Coronary artery (tissue), 2 donors: ENCODE results near the gene CACNA1C.

Source experiments
- DNase-seq: peaks from one replicate; pipeline ENCODE4 v3.0.0-alpha.2; 2017; ENCODE audit warnings: low spot score
- H3K27ac ChIP-seq, 2 donors: fragments of 200-600 bp; sonication (generic); one replicate each; pipeline ENCODE4 v1.5.1; 2016 to 2019
- H3K4me3 ChIP-seq: fragments of 200-600 bp; sonication (generic); 2 replicates; pipeline ENCODE4 v1.5.1; 2016; ENCODE audit warnings: mild to moderate bottlenecking, moderate library complexity
- TF ChIP-seq, protein P1 (sequence below): fragments of 200-600 bp; sonication (generic); IDR thresholded peaks from one replicate; pipeline ENCODE4 v1.5.1; 2019; ENCODE audit warnings: antibody characterized with exemption

The CACNA1C gene

GRCh38 chr12:2523317-2523716 is 470.5 kb downstream of the CACNA1C start:
- Histone ChIP-seq H3K4me3 (no peak overlapping the region), H3K27ac (no peak overlapping the region)
- TF ChIP-seq, protein P1, sequence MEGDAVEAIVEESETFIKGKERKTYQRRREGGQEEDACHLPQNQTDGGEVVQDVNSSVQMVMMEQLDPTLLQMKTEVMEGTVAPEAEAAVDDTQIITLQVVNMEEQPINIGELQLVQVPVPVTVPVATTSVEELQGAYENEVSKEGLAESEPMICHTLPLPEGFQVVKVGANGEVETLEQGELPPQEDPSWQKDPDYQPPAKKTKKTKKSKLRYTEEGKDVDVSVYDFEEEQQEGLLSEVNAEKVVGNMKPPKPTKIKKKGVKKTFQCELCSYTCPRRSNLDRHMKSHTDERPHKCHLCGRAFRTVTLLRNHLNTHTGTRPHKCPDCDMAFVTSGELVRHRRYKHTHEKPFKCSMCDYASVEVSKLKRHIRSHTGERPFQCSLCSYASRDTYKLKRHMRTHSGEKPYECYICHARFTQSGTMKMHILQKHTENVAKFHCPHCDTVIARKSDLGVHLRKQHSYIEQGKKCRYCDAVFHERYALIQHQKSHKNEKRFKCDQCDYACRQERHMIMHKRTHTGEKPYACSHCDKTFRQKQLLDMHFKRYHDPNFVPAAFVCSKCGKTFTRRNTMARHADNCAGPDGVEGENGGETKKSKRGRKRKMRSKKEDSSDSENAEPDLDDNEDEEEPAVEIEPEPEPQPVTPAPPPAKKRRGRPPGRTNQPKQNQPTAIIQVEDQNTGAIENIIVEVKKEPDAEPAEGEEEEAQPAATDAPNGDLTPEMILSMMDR: no peak
- DNase-seq: no peak

DNA sequence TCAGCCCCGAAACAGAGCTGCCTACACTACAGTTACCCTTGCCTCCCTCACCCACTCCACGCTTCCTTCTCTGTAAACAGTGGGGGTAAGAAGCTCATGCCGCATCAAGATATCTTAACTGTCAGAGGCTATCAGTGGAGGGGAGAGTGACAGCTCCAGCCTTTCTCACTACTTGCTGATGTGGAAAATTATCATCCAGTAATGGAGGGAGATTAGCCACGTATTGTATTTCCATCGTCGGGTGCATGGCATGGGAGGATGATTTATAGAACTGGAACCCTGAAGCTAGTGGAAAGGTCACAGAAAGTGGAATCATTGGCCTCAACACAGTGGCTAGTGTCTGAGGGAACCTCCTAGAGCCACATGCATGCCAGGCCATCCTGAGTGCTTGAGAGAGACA is 471.1 kb downstream of the CACNA1C start:
- H3K27ac ChIP-seq: no peak overlapping the region
- H3K4me3 ChIP-seq: no peak overlapping the region
- TF ChIP-seq, protein P1: no peak
- DNase-seq: no peak

DNA sequence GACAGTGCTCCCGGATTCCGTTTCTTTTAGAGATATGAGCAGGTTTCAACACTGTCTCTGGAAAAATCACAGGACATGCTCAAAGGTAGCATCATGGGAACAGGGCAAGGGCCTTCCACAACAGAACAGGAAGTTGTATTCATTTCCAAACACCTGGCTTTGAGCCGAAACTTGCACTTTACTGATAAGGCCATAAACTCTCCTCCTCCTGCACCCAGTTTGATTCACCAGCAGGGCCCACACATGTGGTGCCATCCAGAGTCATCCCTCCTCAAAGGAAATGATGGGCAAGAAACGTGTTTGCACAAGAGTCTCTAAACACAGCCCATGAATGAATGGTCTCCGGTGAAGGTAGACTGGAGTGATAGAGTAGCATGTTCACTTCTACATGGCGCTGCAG is 473.6 kb downstream of the CACNA1C start:
- TF ChIP-seq, protein P1: no peak
- Histone ChIP-seq H3K27ac (no peak overlapping the region), H3K4me3 (no peak overlapping the region)
- no peak for DNase-seq

GRCh38 chr12:2528001-2528400 is 475.2 kb downstream of the CACNA1C start:
- no peak for DNase-seq
- Histone ChIP-seq H3K27ac (no peak overlapping the region), H3K4me3 (no peak overlapping the region)
- TF ChIP-seq, protein P1: no peak

DNA sequence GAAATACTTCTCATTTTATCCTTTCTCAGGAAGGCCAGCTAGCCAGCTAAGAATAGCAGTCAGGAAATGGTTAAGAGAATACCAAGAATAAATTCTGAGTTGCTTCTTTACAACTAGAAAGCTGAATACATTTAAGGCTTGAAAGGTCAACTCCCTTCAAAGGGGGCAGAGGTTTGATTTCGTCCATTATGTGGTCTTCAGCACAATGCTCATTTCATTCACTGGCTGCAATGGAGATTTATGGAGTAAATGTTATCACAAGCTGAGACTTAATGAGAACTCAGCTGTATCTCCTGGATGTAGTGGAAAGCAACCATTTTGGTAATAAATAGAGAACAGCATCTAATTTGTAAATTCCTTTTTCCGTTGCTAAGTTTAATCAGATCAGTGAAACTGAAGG is 477.0 kb downstream of the CACNA1C start:
- no peak overlapping the region for H3K4me3 ChIP-seq
- TF ChIP-seq, protein P1: no peak

DNA sequence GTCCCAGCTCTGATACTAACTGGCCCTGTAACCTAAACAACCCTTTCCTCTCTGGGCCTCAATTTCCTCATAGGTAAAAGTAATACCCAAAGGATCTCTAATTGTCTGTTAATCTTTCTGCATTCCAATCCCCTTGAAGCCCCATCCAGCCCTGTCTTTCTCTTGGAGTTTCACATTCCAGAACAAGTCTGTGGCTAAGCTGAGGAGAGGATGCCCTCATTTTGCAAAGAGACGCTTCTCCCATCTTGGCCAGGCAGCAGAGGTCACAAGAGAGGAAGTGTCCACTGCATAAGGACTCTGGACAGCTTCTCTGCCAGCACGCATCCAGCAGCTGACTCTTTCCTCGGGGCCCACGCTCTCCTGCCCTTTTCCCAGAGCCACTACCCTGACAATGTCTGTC is 478.6 kb downstream of the CACNA1C start:
- H3K4me3 ChIP-seq: no peak overlapping the region
- TF ChIP-seq, protein P1: no peak
- DNase-seq: no peak

More for the DNA sequence above, 477.0 kb downstream of the CACNA1C start:
- DNase-seq: no peak
- no peak overlapping the region for H3K27ac ChIP-seq

GRCh38 chr12:2533036-2533435 is 480.2 kb downstream of the CACNA1C start:
- no peak for DNase-seq
- TF ChIP-seq, protein P1: no peak
- no peak overlapping the region for H3K4me3 ChIP-seq

More for the DNA sequence above, 478.6 kb downstream of the CACNA1C start:
- no peak overlapping the region for H3K27ac ChIP-seq

More at GRCh38 chr12:2533036-2533435, 480.2 kb downstream of the CACNA1C start:
- H3K27ac ChIP-seq: no peak overlapping the region
